KMS-11 (cell line): Measurements from ENCODE around the gene COL26A1.

Experiments used
- H2AFZ ChIP-seq: fragments of 200-600 bp; sonication (generic); 2 replicates; pipeline ENCODE4 v1.6.1; 2016; ENCODE audit warnings: antibody characterized with exemption, mixed run types, low read depth
- H3K27ac ChIP-seq: fragments of 200-600 bp; sonication (generic); 2 replicates; pipeline ENCODE4 v1.6.1; 2016; ENCODE audit warnings: mild to moderate bottlenecking, mixed run types
- H3K27me3 ChIP-seq: fragments of 200-600 bp; sonication (generic); 2 replicates; pipeline ENCODE4 v1.6.1; 2017; ENCODE audit warnings: mild to moderate bottlenecking, low read depth, mixed run types, moderate library complexity; ENCODE audit not compliant: insufficient read depth
- H3K36me3 ChIP-seq: fragments of 200-600 bp; sonication (generic); 2 replicates; pipeline ENCODE4 v1.6.1; 2017; ENCODE audit warnings: mild to moderate bottlenecking, mixed run types; ENCODE audit not compliant: insufficient read depth
- H3K4me1 ChIP-seq: fragments of 200-600 bp; sonication (generic); 2 replicates; pipeline ENCODE4 v1.6.1; 2016; ENCODE audit warnings: mild to moderate bottlenecking, low read depth, mixed run types; ENCODE audit not compliant: poor library complexity, severe bottlenecking
- H3K4me2 ChIP-seq: fragments of 200-600 bp; sonication (generic); 2 replicates; pipeline ENCODE4 v1.7.0; 2016; ENCODE audit warnings: mild to moderate bottlenecking, mixed run types
- H3K4me3 ChIP-seq: fragments of 200-600 bp; sonication (generic); IDR thresholded peaks from 2 replicates; pipeline ENCODE4 v1.6.1; 2017; ENCODE audit warnings: low read depth, low read length, mixed read lengths; ENCODE audit not compliant: insufficient read depth
- H3K79me2 ChIP-seq: fragments of 200-600 bp; sonication (generic); 2 replicates; pipeline ENCODE4 v1.6.1; 2016; ENCODE audit warnings: low read depth, mixed run types; ENCODE audit not compliant: insufficient read depth
- H3K9ac ChIP-seq: fragments of 200-600 bp; sonication (generic); 2 replicates; pipeline ENCODE4 v1.6.1; 2016; ENCODE audit warnings: mild to moderate bottlenecking, mixed run types
- H4K20me1 ChIP-seq: fragments of 200-600 bp; sonication (generic); 2 replicates; pipeline ENCODE4 v1.6.1; 2016; ENCODE audit warnings: mild to moderate bottlenecking, mixed run types; ENCODE audit not compliant: insufficient read depth
- CTCF ChIP-seq: fragments of 200-600 bp; sonication (generic); conservative IDR thresholded peaks from 2 replicates; pipeline ENCODE4 v1.6.1; 2017; ENCODE audit warnings: low read depth, mild to moderate bottlenecking, antibody characterized with exemption, low read length, moderate library complexity, mixed read lengths

COL26A1 gene

GRCh38 chr7:101507791-101508252 lies 145.1 kb downstream of the COL26A1 start:
- Histone ChIP-seq H4K20me1 (no peaks in the 10 kb centered on the region), H3K36me3 (no peaks in the 10 kb centered on the region), H3K9ac (no peak overlapping the region), H3K27ac (no peak overlapping the region), H2AFZ (no peak overlapping the region), H3K4me1 (no peaks in the 10 kb centered on the region), H3K4me3 (no peak overlapping the region), H3K27me3 (peaks cover 49% of the 10 kb centered on the region), H3K4me2 (no peak overlapping the region), H3K79me2 (no peaks in the 10 kb centered on the region)
- TF ChIP-seq CTCF = peak; percentile 83

DNA sequence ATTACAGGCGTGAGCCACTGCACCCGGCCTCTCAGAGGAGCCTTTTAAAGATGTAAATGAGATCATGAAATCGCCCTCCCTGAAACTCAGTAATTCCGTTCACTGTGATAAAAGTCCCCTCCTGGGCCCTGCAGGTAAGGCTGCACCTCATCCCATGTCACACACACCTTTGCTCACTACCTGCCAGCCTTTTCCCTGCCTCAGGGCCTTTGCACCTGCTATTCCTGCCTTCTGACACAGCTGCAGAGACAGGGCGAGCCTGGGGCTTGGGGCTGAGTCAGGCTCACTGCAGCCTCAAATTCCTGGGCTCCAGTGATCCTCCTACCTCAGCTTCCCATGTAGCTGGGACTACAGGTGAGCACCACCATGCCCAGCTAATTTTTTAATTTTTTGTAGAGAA lies 147.6 kb downstream of the COL26A1 start:
- no peak for TF ChIP-seq CTCF
- Histone ChIP-seq H2AFZ (no peak overlapping the region), H3K36me3 (no peaks in the 10 kb centered on the region), H3K79me2 (no peaks in the 10 kb centered on the region), H3K27me3 (peaks cover 55% of the 10 kb centered on the region), H3K9ac (no peak overlapping the region), H4K20me1 (no peaks in the 10 kb centered on the region), H3K27ac (no peak overlapping the region), H3K4me2 (no peak overlapping the region), H3K4me1 (no peaks in the 10 kb centered on the region), H3K4me3 (no peak overlapping the region)

- TF ChIP-seq CTCF = no peak
- peaks cover 60% of the 10 kb centered on the region for H3K27me3 ChIP-seq
- H2AFZ ChIP-seq = no peak overlapping the region
- H3K4me2 ChIP-seq = no peak overlapping the region
- no peaks in the 10 kb centered on the region for H3K36me3 ChIP-seq
- H4K20me1 ChIP-seq = no peaks in the 10 kb centered on the region
- no peaks in the 10 kb centered on the region for H3K79me2 ChIP-seq
- no peak overlapping the region for H3K9ac ChIP-seq
- no peaks in the 10 kb centered on the region for H3K4me1 ChIP-seq
- H3K27ac ChIP-seq = no peak overlapping the region
- no peak overlapping the region for H3K4me3 ChIP-seq
Measured at GRCh38 chr7:101511965-101512364, 149.3 kb downstream of the COL26A1 start.

DNA sequence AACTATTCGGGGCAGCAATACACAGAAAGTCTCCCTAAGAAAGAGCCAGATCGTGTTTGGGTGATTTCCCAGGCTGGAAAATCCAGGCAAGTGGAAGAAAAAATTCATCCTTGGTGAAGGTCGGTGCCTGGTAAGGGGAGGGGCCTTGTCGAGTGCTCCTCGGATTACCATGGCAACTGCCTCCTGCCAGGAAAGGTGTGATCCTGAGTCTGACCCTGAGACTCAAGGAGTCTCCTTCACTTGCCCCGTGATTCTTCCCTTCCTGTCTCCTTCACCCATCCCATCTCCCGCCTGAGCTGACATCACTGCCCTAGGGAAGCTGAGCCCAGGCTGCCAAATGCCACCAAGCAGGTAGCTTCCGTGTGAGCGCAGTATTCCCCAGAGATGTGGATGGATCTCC lies 154.2 kb downstream of the COL26A1 start:
- Histone ChIP-seq H3K27me3 (peaks cover 65% of the 10 kb centered on the region), H3K4me1 (no peaks in the 10 kb centered on the region), H4K20me1 (no peaks in the 10 kb centered on the region), H3K79me2 (no peaks in the 10 kb centered on the region), H3K27ac (no peak overlapping the region), H3K9ac (no peak overlapping the region), H3K36me3 (no peaks in the 10 kb centered on the region), H3K4me3 (no peak overlapping the region), H3K4me2 (no peak overlapping the region), H2AFZ (no peak overlapping the region)
- no peak for TF ChIP-seq CTCF
